HG03135 (cell line): ENCODE data around the gene ZNF433.
"Not testable (repeated sequence)": the region's sequence is repeated elsewhere in the genome, so short reads cannot be mapped to it uniquely, and the experiment has no call there.

ENCODE experiments used
- ATAC-seq: cut with Tn5 transposase; IDR thresholded peaks from one replicate; pipeline ENCODE4 v1.9.1; 2021; ENCODE audit warnings: mild to moderate bottlenecking, moderate library complexity; ENCODE audit not compliant: unreplicated experiment

Gene ZNF433

DNA sequence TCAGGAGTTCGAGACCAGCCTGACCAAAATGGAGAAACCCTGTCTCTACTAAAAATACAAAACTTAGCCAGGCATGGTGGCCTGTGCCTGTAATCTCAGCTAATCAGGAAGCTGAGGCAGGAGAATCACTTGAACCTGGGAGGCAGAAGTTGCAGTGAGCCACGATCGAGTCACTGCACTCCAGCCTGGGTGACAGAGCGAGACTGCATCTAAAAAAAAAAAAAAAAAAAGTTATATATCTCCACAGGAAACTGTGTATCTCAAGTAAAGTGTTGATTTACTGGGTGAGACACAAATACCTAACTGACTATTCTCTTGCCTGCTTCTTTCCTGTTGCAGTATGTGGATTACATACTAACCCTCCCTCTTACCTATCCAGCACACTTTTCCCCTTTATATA is 43.6 kb downstream of the ZNF433 start:
- not testable (repeated sequence) for ATAC-seq

- ATAC-seq, result no peak
Observed at GRCh38 chr19:11989112-11989456, 46.4 kb downstream of the ZNF433 start.

- peak; percentile 83 for ATAC-seq
Observed at GRCh38 chr19:11987405-11988281, 47.8 kb downstream of the ZNF433 start.

DNA sequence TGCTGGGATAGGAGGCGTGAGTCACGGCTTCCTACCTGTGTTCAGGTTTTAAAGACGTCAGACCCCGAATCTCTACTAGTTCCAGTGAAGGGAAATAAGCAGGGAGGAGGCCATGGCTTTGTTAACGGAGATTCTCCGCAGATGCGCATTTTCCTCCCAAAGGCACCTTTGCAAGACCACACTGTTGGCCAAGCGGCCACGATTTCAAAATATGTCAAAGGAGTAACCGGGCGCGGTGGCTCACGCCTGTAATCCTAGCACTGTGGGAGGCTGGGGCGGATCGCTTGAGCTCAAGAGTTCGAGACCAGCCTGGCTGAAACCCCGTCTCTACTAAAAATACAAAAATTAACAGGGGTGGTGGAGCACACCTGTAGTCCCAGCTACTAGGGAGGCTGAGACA is 48.7 kb downstream of the ZNF433 start:
- ATAC-seq, result no peak

GRCh38 chr19:11984986-11985385 is 50.5 kb downstream of the ZNF433 start:
- ATAC-seq, result no peak

DNA sequence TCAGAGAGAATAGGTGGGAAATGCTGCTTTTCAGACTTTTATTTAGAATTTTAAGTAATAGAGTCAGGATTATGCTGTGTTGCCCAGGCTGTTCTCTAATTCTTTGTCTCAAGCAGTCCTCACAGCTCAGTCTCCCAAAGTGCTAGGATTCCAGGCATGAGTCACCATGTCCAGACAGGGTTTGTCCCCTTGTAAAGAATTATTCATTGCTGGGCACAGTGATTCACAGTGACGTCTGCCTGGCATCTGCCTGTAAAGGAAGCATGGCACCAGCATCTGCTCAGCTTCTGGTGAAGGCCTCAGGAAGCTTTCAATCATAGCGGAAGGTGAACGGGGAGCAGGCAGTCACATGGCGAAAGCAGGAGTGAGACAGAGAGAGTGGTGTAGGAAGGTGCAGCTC is 53.0 kb downstream of the ZNF433 start:
- no peak for ATAC-seq

- ATAC-seq, result no peak
Observed at GRCh38 chr19:11979527-11979926, 56.0 kb downstream of the ZNF433 start.

- no peak for ATAC-seq
Observed at GRCh38 chr19:11978492-11979100, 56.9 kb downstream of the ZNF433 start.

GRCh38 chr19:11973019-11973810 is 62.3 kb downstream of the ZNF433 start:
- ATAC-seq, result no peak

GRCh38 chr19:11971041-11971440 is 64.4 kb downstream of the ZNF433 start:
- no peak for ATAC-seq

GRCh38 chr19:11970174-11970573 is 65.3 kb downstream of the ZNF433 start:
- ATAC-seq, result no peak

- peak; percentile 84 for ATAC-seq
Observed at GRCh38 chr19:11964858-11965645, 70.4 kb downstream of the ZNF433 start, which contains the start of gene ZNF763. TSS of gene ZNF763 (plus strand) at chr19:11965040. CDS start at chr19:11965209, 169 bp downstream.
